NB4 (cell line): ENCODE measurements around the gene RIMS4.

Source experiments
- DNase-seq: peaks from one replicate; pipeline ENCODE4 v3.0.0; 2010; ENCODE audit warnings: low read depth
- H3K4me3 ChIP-seq: one replicate; pipeline ENCODE4 v1.5.1; 2011; ENCODE audit warnings: mild to moderate bottlenecking, low read depth, low read length, moderate library complexity
- MYC ChIP-seq: IDR thresholded peaks from 2 replicates; pipeline ENCODE4 v1.6.1; 2011; ENCODE audit warnings: low read depth, low read length
- POLR2A ChIP-seq: IDR thresholded peaks from 2 replicates; pipeline ENCODE4 v1.6.1; 2011; ENCODE audit warnings: mild to moderate bottlenecking; ENCODE audit not compliant: insufficient read length; ENCODE audit errors: extremely low read depth
- TF ChIP-seq, protein P1 (sequence below): IDR thresholded peaks from one replicate; pipeline ENCODE4 v1.5.1; 2012; ENCODE audit warnings: low read depth, low read length
- TF ChIP-seq, protein P2 (sequence below): IDR thresholded peaks from 2 replicates; pipeline ENCODE4 v1.6.1; 2011; ENCODE audit warnings: low read depth, low read length

Gene RIMS4

DNA sequence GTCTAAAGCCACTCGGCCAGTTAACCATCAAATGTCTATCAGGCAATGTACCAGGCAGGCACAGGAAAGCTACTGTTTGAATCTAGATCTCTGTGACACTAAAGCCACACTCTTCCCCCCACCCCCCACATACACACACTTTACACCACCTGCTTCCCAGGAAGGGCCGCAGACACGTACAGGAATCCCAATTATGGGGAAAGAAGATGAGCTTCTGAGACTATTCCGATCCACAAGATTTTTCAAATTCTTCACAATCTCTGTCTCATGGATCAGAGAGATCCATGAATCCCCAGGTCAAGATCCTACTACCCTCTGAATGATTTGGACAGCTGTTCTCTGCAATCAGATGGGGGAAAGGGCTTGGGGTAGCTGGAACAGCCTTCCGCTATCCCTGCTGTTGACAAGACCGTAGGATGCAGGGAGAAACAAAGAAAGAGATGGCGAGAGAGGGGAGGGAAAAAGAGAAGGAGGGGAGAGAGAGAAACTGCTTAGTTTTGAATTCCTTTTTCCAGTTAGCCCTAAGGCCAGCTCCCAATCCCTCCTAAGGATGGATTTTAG, 25.4 kb upstream of the RIMS4 start:
- TF ChIP-seq, protein P1, sequence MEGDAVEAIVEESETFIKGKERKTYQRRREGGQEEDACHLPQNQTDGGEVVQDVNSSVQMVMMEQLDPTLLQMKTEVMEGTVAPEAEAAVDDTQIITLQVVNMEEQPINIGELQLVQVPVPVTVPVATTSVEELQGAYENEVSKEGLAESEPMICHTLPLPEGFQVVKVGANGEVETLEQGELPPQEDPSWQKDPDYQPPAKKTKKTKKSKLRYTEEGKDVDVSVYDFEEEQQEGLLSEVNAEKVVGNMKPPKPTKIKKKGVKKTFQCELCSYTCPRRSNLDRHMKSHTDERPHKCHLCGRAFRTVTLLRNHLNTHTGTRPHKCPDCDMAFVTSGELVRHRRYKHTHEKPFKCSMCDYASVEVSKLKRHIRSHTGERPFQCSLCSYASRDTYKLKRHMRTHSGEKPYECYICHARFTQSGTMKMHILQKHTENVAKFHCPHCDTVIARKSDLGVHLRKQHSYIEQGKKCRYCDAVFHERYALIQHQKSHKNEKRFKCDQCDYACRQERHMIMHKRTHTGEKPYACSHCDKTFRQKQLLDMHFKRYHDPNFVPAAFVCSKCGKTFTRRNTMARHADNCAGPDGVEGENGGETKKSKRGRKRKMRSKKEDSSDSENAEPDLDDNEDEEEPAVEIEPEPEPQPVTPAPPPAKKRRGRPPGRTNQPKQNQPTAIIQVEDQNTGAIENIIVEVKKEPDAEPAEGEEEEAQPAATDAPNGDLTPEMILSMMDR, result no peak
- TF ChIP-seq MYC, result no peak
- TF ChIP-seq POLR2A, result no peak
- TF ChIP-seq, protein P2, sequence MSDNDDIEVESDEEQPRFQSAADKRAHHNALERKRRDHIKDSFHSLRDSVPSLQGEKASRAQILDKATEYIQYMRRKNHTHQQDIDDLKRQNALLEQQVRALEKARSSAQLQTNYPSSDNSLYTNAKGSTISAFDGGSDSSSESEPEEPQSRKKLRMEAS, result no peak
- no peak for DNase-seq
- H3K4me3 ChIP-seq, result no peak overlapping the region

DNA sequence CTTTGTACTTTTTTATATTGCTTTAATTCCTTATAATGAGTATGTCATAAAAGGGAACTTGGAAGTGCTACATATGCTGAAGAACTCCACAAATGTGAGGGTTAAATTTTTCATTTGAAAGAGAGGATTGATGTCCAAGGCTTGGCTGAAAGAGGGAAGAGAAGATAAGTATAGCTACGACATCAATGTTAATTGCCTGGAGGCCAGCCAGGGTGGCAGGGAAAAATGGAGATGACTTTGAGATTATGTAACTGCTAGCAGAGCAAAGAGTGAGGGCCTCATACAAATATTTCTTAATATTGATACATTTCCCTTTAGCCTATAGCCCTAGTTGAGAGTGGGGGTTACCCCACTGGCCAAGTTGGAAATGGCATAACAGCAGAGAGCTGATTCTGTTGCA, 24.8 kb upstream of the RIMS4 start:
- no peak for DNase-seq
- H3K4me3 ChIP-seq, result no peak overlapping the region
- no peak for TF ChIP-seq MYC
- TF ChIP-seq, protein P1, result no peak
- no peak for TF ChIP-seq POLR2A
- TF ChIP-seq, protein P2, result no peak

DNA sequence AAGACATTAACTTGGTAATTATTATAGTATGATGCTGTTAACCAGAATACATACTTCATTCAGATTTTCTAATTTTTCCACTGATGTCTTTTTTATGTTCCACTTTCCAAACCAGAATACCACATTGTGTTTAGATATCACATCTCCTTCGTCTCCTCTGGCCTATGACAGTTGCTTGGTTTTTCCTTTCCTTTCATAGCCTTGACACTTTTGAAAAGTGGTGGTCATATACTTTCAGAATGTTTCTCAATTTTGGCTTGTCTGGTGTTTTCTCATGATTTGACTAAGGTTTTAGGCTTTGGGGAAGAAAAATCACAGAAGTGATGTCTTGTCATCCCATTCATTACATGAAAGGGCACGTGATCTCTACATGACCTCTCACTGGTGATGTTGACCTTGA, 24.3 kb upstream of the RIMS4 start:
- no peak for TF ChIP-seq POLR2A
- H3K4me3 ChIP-seq, result no peak overlapping the region
- DNase-seq, result no peak

DNA sequence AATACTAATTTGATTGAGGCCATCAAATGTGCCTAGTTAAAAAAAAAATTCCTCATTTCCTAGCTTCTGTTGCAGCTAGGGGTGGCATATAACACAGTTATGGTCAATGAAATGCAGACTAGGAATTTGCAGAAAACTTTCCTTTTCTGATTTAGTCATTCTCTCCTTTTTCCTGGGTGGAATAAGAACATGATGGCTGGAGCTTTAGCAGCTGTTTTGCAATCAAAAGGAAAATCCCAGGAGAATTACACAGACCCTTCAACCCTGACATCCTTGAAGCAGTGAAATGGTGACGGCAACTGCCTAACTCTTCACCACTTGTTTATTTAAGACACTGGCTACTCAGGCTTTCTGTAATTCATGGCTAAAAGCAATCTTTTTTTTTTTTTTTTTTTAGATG, 23.1 kb upstream of the RIMS4 start:
- TF ChIP-seq MYC, result no peak
- TF ChIP-seq, protein P2, result no peak
- TF ChIP-seq POLR2A, result no peak
- TF ChIP-seq, protein P1, result no peak
- no peak overlapping the region for H3K4me3 ChIP-seq
- DNase-seq, result no peak

DNA sequence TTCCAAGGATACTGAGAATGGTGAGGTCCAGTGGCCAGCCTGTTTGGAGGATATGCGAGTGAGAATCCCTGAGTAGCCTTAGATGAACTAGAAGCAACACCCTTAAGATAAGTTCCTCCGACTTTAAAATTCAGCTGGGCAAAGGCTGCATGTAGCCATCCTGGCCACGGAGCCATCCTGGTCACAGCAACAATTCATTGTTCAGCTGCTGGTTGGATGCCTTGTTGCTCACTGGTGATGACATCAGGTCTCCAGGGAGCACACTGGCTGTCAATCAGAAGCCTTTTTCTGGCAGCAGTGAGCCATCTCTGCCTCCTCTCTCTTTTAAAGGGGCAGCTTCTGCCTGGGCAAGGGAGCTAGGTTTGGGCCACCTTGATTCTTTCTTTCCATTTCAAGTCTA, 22.4 kb upstream of the RIMS4 start:
- peak; percentile 64 for DNase-seq
- H3K4me3 ChIP-seq, result no peak overlapping the region
- no peak for TF ChIP-seq POLR2A
- TF ChIP-seq, protein P2, result no peak
- TF ChIP-seq, protein P1, result no peak
- TF ChIP-seq MYC, result no peak

DNA sequence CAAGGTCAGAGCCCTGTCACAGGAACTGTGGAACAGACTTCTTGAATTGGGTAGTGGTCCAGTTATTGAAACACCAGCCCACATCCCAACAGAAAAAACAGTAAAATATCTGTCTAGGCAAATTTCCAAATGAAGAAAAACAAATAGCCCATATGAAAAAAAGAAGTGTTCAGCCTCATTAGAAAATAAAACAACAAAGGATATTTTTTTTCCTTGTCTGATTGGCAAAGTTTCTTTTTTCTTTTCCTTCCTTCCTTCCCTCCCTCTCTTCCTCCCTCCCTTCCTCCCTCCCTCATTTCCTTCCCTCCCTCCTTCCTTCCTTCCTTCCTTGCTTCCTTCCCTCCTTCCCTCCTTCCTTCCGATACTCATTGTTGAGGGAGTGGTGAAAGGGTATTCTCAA, 20.6 kb upstream of the RIMS4 start:
- H3K4me3 ChIP-seq, result no peak overlapping the region
- DNase-seq, result no peak
- TF ChIP-seq MYC (no peak), POLR2A (no peak)
- TF ChIP-seq, protein P2, result no peak
- TF ChIP-seq, protein P1, result no peak
